Cerebellar nuclear complex (tissue), 1 donor: Measurements from ENCODE around the gene PRR5.

ENCODE experiments used
- DNase-seq, 2 experiments: peaks; one replicate each; lab custom pipeline; 2025; lab: John Stamatoyannopoulos, UW

The PRR5 gene

DNA sequence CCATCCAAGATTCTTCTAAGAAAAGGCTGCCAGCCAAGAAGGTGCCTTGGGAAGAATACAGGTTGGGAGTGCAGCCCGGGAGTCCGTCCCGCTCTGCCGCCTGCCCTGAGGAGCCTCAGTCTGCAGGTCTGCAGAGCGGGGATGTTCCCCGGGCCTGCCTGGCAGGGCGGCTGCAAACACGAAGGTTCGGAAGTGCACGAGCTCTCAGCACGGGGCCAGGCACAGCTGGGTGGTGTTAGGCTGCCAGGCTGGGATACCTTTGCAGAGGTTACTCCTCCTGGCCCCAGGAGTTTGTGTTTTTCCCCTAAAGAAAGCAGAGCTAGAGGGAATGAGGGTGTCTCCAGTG, 9.4 kb upstream of the PRR5 start:
- no peak for DNase-seq

DNA sequence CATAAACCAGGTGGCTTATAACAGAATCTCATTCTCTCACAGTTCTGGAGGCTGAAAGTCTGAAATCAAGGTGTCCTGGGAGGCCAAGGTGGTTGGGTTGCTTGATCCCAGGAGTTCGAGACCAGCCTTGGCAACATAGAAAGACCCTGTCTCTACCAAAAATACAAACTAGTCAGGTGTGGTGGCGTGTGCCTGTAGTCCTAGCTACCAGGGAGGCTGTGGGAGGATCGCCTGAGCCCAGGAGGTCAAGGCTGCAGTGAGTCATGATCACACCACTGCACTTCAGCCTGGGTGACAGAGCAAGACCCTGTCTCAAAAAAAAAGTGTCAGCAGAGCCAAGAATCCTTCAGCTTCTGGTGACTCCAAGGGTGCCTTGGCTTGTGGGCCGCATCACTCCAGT, 8.9 kb upstream of the PRR5 start:
- DNase-seq = no peak

DNA sequence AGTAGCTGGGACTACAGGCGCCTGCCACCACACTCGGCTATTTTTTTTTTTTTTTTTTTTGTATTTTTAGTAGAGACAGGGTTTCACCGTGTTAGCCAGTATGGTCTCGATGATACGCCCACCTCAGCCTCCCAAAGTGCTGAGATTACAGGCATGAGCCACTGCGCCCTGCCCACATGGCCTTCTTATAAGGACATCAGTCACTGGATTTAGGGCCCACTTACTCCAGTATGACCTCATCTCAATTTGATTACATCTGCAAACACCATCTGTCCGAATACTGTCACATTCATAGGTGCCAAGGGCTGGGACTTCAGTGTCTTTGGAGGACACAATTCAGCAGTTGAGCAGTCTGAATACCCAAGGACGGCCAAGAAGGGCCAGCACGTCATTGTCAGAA, 8.2 kb upstream of the PRR5 start:
- no peak for DNase-seq

DNA sequence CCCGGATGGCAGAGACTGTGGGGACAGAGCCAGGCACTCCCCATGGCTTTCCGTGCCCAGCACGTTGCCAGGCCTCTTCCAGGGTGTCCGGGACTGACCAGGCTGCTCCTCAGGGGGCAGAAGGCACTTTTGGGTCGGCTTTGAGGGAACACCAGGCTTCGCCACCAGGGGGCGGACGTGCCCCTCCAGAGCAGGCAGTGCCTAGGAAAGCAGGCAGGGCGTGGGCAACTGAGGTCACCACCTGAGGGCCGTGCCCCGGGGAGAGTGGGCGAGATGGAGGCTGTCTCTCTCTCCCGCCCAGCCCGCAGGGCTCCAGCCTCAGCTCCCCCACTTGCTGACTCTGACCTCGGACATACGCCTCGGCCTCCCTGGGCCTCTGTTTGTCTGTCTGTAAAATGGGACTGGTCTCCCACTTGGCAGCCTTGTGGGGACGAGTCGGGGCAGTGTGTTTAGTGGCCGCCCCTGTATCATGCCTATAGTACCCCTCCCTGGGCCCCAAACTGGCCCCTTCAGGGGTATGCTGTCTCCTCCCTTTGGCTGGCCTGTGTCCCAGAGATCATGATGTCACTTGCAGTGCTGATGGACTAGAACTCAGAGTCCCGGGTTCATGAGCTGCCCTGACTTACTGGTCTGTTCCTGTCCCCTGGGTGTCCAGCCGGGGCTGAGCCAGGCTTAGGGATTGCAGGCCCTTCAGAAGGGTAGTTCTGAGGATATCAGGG, 4.4 kb upstream of the PRR5 start:
- no peak for DNase-seq

DNA sequence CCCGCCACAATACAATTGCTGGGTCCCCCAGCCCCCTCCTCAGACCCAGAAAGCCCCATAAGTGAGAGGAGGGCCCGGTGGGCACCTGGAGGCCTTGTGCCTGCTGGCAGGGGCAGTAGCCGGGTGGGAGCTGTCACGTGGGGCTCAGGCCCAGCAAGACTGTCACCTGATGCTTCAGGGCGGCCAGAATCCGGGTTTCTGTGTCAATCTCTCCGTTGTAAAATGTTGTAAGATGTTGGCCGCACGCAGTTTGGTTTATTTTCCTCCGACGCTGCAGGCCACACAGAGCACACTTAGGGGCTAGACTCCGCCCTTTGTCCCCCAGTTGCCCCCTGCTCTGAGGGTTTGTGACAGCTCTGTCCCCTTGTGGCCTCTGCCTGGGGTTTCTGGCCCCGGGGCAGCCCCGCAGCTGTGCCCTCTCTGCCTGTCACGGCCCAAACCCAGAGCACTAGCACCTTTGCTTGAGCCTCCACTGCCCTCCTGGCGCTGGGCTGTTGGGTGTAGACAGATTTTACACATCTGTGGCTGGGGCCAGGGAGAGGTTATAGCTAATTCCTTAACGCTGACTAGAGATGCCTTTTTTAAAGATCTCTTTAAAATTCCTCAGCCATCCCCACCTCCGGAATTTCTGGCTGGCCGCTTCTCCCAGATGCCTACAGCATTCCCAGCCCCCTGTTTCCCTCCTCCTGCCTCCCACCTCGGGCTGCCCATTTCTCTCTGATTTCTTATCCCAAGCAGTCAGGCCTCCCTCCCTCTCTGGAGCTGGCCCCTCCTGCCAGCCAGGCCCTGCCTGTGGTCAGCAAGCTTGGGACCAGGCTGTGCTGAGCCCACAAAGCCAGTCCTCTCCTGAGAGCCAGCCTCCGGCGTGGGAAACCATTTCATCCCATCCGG, 3.2 kb upstream of the PRR5 start:
- DNase-seq = no peak

DNA sequence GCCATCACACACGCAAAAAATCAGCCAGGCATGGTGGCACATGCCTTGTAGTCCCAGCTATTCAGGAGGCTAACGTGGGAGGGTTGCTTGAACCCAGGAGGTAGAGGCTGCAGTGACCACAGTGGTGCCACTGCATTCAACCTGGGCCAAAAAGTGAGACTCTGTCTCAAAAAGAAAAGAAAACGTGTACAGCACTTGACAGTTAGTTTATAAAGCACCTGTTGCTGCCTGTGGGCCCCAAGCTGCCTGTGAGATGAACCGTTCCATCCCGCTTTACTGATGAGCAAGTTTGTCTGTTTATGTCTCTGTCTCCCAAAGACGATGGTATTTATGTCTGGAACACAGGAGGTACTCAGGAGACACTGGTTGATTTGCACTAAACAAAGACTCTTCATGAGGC, 1.5 kb upstream of the PRR5 start:
- no peak for DNase-seq

DNA sequence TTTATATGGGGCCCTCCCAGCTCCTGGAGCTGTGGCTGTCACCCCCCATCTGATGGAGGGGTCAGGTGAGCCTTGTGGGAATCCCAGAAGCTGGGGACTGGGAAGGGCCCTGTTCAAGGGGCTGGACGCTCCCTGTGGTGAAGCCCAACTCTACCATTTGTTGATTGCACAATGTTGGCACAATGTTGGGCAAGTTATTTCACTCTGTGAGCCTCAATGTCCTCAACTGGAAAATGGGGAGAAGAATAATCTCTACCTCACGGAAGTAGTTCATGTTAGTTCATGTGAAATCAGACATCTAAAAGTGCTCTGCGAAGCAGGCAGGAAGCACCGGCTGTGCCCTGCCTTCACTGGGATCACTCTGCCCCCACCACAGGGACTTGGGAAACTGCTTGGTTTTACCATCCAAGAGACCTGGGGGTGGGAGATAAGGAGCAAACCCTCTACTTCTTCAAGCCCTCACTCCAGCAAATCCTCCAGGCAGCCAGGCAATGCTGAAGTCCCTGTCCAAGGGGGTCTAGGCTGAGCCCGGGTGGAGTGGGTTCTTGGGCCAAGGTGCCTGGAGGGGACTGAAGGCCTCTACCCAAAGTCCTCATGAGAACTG, 715 bp upstream of the PRR5 start:
- DNase-seq = no peak

DNA sequence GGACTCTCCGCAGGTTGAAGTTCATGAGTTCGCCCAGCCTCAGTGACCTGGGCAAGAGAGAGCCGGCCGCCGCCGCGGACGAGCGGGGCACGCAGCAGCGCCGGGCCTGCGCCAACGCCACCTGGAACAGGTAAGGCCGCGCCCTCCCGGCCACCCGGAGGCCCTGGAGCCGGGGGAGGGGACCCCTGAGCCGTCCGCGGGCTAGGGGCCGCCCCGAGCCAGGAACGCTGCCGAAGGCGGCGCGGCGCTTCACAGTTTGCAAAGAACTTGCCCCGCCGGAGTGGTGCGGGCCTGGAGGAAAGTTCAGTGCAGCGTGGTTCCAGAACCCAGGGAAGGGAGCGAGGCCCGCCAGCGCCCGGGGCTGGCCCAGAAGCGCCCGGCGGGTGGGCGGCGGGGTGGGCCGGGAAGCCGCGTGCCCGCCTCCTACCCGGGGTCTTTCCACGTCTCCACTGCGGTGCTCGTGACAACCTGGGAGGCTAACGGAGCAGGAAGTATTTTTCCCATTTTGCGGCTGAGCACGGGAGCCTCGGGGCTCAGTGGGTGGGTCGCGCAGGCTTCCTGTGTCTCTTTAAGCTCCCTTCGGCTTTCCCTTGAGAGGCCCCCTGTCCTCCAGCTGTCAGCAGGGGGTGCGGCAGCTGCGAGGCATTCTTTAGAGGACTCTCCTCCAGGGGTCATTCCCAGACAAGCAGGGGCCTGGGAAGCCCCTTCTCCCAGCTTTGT, 635 bp downstream of the PRR5 start:
- DNase-seq = no peak

DNA sequence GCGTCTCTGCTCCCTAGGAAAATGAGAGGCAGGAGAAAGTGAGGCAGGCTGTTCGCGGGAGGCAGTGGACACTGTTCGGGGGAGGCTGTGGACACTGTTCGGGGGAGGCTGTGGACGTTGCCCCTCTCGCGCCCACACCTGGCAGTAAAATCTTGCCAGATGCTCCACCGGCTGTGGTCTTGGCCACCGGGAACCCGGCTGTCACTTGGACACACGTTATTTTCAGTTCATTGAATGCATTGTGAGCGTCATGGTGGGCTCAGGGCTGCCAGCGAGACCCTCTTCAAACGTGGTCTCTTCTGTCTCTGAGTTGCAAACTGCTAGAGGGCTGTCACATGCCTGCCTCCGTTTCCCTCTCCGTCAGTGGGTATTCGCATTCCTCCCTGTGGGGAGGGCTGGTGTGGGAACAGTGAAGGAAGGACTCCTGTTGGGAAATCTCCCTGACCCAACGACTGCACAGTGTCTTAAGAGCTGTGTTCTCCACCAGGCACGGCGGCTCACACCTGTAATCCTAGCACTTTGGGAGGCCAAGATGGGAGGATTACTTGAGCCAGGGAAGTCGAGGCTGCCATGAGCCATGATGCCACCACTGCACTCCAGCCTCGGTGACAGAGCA, 1.4 kb downstream of the PRR5 start:
- no peak for DNase-seq

DNA sequence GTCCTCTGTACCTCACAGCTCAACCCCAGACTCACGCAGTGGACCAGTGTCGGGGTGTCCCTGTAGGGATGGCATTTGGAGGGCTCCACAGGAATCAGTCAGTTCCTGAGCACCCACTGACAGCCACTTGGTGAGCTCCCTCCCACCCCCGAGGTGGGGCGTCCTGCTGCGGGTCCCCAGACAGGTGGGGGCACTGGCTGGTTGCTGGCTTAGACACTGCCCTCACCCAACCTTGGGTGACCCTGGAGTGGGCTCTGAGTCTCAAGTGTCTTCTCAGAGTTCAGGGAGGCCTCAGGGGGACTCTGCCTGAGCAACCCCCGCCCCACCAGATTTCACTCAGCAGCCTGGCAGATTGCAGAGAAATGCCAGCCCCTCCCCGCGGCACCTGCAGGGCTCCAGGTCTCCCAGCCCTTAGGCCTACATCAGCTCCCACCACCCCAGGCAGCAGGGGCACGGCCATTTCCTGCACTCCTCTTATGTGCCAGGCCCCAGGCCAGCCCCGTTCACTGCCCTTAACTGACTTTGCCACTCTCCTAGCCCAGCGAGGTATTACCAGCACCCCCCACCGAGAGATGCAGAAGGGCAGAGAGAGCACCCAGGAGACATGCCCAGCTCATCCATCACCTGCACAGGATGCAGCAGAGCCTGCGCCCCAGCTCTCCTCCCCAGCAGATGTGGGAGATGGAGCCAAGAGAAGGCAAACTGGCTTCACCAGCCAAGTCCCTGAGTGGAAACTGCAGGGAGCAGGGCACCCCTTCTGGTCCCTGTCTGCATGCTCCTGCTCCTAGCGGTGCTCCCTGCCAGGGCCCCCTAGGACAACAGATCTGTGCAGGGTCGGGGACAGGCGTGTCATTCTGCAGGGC, 2.4 kb downstream of the PRR5 start:
- no peak for DNase-seq

DNA sequence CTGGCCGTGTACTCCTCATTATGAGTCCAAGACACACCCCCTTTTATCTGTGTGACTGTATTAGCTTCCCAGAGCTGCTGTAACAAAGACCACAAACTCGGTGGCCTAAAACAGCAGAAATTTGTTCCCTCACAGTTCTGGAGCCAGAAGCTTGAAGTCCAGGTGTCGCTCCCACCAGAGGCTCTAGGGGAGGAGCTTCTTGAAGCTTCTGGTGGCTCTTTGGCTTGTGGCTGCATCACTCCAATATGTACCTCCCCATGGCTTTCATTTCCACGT, 3.0 kb downstream of the PRR5 start:
- DNase-seq = no peak

DNA sequence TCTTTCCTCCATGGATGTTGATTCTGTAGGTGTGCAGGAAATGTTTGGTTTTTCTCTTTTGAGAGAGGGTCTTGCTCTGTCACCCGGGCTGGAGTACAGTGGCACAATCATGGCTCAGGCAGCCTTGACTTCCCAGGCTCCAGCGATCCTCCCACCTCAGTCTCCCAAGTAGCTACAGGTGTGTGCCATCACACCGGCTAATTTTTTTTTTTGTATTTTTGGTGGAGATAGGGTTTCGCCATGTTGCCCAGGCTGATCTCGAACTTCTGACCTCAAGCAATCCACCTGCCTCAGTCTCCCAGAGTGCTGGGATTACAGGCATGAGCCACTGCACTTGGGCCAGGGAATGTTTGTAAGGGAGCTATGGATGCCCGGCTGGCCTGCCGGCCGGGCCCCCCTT, 4.5 kb downstream of the PRR5 start:
- DNase-seq = no peak

DNA sequence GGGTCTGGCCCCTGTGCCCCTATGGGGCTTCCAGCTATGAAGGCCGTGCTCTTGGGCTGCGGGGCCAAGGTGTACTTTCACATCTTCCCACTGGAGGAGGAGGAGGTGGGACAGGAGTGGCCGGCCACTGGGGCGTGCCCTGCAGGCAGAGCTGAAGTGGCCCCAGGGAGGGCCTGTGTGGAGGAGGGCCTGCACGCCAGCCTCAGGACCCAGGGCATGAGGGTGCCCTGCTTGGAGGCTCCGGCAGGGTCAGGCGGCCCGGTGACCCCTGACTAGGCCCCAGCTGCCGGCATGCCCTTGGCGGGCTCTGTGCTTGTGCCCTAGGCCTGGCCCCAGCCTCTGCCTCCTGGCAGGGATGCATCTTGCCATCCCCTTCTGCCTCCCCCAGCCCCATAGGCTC, 5.2 kb downstream of the PRR5 start:
- no peak for DNase-seq

DNA sequence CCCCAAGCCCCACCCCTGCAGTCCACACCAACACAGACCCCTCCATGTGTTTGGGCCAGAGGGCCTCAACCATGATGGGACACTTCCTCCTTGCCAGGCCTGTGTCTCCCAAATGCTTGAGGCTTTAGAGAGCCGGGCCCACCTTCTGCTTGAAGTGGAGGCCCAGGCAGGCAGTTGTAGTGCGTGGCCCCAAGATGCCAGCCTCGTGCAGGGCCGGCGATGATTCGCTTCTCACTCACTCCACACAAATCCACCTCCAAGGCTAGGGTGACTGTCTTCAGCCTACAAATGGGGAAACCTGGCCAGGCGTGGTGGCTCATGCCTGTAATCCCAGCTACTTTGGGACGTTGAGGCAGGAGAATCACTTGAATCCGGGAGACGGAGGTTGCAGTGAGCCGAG, 5.7 kb downstream of the PRR5 start:
- no peak for DNase-seq

DNA sequence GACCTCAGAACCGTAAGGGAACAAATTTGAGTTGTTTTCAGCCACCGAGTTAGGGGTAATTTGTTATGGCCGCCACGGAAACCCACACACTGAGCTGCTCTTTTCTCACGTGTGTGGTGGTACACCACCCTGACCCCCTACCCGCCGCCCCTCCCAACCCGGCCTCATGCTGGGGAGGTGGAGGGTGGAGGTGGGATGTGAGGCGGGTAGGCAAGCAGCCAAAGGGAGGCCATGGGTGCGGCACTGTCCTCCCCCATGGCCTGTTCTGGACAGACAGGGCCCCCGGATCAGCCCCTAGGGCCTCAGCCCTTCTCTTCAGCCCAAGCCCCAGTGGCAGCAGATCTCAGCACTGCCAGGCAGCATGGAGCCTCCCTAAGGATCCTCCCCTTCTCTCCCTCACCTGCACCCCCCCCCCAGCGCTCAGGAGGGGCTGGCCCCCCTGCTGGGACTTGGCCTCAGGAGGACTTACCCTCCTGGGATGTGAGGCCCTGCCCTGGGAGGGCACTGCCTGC, 7.9 kb downstream of the PRR5 start:
- no peak for DNase-seq

DNA sequence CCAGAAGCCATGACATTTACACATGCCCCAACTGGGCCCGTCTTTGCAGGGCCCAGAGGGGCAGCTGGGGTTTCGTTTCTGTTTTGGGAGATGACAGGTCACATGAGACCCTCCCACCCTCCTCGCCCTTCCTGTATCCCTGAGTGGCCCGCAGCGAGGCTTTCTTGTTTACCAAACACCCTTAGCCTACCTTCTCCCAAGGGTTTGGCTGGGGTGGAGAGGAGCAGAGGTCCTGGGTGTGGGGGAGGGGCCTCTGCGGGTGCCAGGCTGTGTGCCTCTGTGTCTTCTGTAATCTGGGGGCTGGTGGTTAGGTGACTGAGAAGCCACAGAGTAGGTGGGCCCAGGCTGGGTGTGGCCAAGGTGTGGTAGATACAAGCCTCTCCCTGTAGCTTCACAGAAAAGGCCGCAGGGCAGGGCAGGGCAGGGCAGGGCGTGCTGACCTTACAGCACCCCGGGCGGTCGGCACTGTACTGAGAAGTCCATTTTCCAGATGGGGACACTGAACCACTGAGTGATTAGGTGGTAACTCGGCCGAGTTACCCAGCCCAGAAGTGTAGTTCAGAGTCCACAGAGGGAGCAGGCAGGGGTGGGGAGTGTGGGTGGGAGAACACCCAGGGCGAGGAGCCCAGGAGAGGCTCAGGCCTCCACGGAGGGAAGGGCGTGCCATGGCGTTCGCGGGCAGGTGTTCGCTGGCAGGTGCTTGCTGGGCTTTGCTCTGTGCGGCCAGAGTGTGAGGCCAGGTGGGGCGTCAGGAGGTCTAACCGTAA, 8.7 kb downstream of the PRR5 start:
- no peak for DNase-seq

DNA sequence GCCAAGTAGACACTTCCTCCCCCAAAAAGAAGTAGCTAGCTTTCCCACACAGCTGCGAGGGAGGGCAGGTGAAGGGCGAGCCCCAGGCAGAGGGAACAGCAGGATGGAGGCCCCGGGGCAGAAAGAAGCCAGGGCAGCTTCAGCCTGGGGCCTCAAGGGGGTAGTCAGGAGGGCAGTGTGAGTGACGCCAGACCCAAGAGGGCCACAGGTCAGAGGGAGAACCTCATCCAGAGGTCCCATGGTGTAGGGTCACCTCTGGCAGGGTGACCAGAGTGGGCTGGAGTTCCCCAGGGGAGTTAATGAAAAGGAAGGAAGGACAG, 9.2 kb downstream of the PRR5 start:
- DNase-seq = no peak

DNA sequence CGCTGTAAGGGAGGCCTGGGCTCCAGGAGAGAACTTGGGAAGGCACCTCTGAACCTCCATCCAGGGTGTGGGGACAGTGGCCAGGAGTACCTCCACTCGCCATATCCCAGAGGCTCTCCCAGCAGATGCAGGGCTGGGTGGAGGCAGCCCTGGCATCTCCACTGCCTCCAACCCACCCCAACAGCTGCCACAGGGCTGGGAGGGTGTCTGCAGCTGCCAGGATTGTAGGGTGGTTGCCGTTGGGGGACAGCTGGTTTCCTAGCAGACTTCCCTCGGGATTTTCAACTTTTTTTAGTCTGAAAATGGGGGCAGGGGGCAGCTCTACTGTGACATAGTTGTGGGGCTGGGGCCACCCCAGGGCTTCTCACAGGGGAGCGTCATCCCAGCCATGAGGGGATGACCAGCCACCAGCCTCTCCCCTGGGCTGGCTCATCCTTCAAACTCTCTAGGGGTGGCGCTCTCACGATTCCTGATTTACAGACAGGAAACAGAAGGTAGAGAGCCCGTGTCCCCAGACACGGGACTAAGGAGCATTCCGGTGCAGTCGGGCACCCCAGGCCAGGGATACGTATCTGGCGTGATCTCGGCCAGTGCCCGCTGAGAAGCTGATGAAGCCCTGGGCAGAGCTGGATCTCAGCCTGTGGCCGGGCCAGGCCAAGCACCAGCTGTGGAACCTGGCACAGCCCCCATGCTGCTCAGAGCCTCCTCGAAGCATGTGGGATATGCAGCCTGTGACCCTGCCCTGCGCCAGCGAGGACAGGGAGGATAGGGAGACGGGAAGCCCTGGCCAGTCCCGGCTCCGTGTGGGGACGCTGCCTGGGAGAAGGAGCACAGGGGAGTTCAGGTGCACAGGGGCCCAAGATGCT, 9.9 kb downstream of the PRR5 start:
- DNase-seq = no peak

DNA sequence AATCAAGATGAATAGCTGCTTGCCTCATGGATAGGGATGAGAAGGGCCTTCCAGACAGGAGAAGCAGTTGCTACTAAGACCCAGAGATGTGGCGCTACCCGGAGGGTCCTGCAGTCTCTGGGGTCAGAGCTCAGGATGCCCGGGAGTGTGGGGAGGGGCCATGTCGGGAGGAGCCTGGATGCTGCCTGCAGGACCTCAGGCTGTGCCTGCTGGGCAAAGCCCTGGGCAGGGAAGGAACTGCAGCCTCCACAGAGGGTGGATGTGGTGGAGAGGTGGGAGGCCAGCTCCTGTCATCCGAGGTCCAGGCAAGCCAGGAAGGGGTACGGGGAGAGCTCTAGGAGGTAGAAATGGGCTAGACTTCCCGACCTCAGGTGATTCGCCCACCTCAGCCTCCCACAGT, 11.0 kb downstream of the PRR5 start:
- no peak for DNase-seq
